Raji (cell line): ENCODE measurements around the gene FSTL3.

ENCODE experiments used
- POLR2A ChIP-seq: IDR thresholded peaks from 2 replicates; pipeline ENCODE4 v1.6.1; 2011; ENCODE audit warnings: low read depth, low read length, control low read depth; ENCODE audit not compliant: insufficient read depth

The FSTL3 gene

GRCh38 chr19:729965-730668 lies 53.9 kb downstream of the FSTL3 start:
- TF ChIP-seq POLR2A: no peak

- no peak for TF ChIP-seq POLR2A
These were observed 54.8 kb downstream of the FSTL3 start for GRCh38 chr19:731000-731399.

GRCh38 chr19:732148-733069 lies 56.2 kb downstream of the FSTL3 start:
- no peak for TF ChIP-seq POLR2A
